HepG2 (cell line): ENCODE data around the gene CDK5RAP1. TPM values are rescaled to one million over a fixed set of nuclear protein-coding genes. Genes with fewer than 3 reads are reported as not detected.

Source experiments
- ASH2L ChIP-seq: fragments of 300-600, 200-600 bp; sonication (generic); IDR thresholded peaks from 2 replicates; pipeline ENCODE4 v1.7.0; 2017; ENCODE audit warnings: low read depth, mild to moderate bottlenecking, moderate library complexity, mixed read lengths, low read length; ENCODE audit not compliant: insufficient read length
- DMAP1 ChIP-seq: IDR thresholded peaks from 2 replicates; pipeline ENCODE4 v1.6.1; 2016
- ESRRA ChIP-seq: sonication (generic); formaldehyde crosslinking; IDR thresholded peaks from 2 replicates; pipeline ENCODE4 v1.5.1; 2020; ENCODE audit warnings: mild to moderate bottlenecking, low read depth, missing genetic modification reagents
- NFYC ChIP-seq: IDR thresholded peaks from 2 replicates; pipeline ENCODE4 v1.6.1; 2016; ENCODE audit warnings: missing genetic modification reagents, missing compliant biosample characterization
- NPAS2 ChIP-seq: sonication (generic); formaldehyde crosslinking; IDR thresholded peaks from 2 replicates; pipeline ENCODE4 v1.8.0; 2022; ENCODE audit warnings: mild to moderate bottlenecking, missing genetic modification reagents, borderline replicate concordance
- NR2F6 ChIP-seq, 2 experiments: IDR thresholded peaks; 2 replicates each; pipeline ENCODE4 v1.6.1; 2016; ENCODE audit warnings: antibody characterized with exemption in 1 of 2, mild to moderate bottlenecking in 1 of 2
- RARG ChIP-seq: sonication (generic); formaldehyde crosslinking; IDR thresholded peaks from 2 replicates; pipeline ENCODE4 v1.4.0; 2020; ENCODE audit warnings: low read depth, mild to moderate bottlenecking, missing genetic modification reagents
- SETDB1 ChIP-seq: sonication (generic); formaldehyde crosslinking; IDR thresholded peaks from 2 replicates; pipeline ENCODE4 v1.5.1; 2020; ENCODE audit warnings: missing genetic modification reagents, mild to moderate bottlenecking, borderline replicate concordance
- STAT5B ChIP-seq: sonication (generic); formaldehyde crosslinking; IDR thresholded peaks from 2 replicates; pipeline ENCODE4 v1.4.0; 2020; ENCODE audit warnings: missing genetic modification reagents
- TRIM24 ChIP-seq: sonication (generic); formaldehyde crosslinking; IDR thresholded peaks from 2 replicates; pipeline ENCODE4 v1.8.0; 2022; ENCODE audit warnings: mild to moderate bottlenecking, missing genetic modification reagents
- ZFP36L2 ChIP-seq: sonication (generic); formaldehyde crosslinking; IDR thresholded peaks from 2 replicates; pipeline ENCODE4 v1.4.0; 2020; ENCODE audit warnings: missing genetic modification reagents
- ZFX ChIP-seq: sonication (generic); formaldehyde crosslinking; IDR thresholded peaks from 2 replicates; pipeline ENCODE4 v1.4.0; 2020; ENCODE audit warnings: mild to moderate bottlenecking, low read depth, missing genetic modification reagents, moderate library complexity
- ZFY ChIP-seq: sonication (generic); formaldehyde crosslinking; IDR thresholded peaks from 2 replicates; pipeline ENCODE4 v1.4.0; 2020; ENCODE audit warnings: missing genetic modification reagents
- ZNF160 ChIP-seq: sonication (generic); formaldehyde crosslinking; IDR thresholded peaks from 2 replicates; pipeline ENCODE4 v1.8.0; 2022; ENCODE audit warnings: mild to moderate bottlenecking, inconsistent platforms, missing genetic modification reagents
- ZNF33A ChIP-seq: sonication (generic); formaldehyde crosslinking; IDR thresholded peaks from 2 replicates; pipeline ENCODE4 v1.5.1; 2020; ENCODE audit warnings: missing genetic modification reagents, mild to moderate bottlenecking, moderate library complexity, borderline replicate concordance
- ZNF33B ChIP-seq: sonication (generic); formaldehyde crosslinking; IDR thresholded peaks from 2 replicates; pipeline ENCODE4 v1.5.1; 2020; ENCODE audit warnings: mild to moderate bottlenecking, missing genetic modification reagents
- ZNF749 ChIP-seq: sonication (generic); formaldehyde crosslinking; IDR thresholded peaks from 2 replicates; pipeline ENCODE4 v1.8.0; 2022; ENCODE audit warnings: mild to moderate bottlenecking, missing genetic modification reagents, moderate library complexity, borderline replicate concordance
- polyA plus RNA-seq, 8 experiments: library from polyadenylated mRNA; depleted of rRNA in 3 of 8; stranded (reverse) in 7 of 8; unstranded in 1 of 8; fragments of >200 nt; fragmentation: Illumina TruSeq in 4 of 8; extraction: Trizol in 4 of 8; gene quantifications; 2 replicates each; pipeline versions ENCODE4 v1.2.1 to v1.2.3, GENCODE V29; 2011 to 2016; ENCODE audit warnings: low read depth in 4 of 8, missing spikeins in 1 of 8, mixed read lengths in 1 of 8; ENCODE audit not compliant: insufficient read depth in 1 of 8
- total RNA-seq, 5 experiments: library from RNA; depleted of rRNA; stranded (reverse); fragments of >200 nt; fragmentation: Illumina TruSeq; extraction: Trizol; gene quantifications; 2 replicates each; pipeline ENCODE4 v1.2.3, GENCODE V29; 2016; ENCODE audit warnings: low read depth in 1 of 5
- TF ChIP-seq, protein P1 (sequence below): sonication (generic); formaldehyde crosslinking; IDR thresholded peaks from 2 replicates; pipeline ENCODE4 v1.5.1; 2020; ENCODE audit warnings: mild to moderate bottlenecking, missing genetic modification reagents, borderline replicate concordance
- TF ChIP-seq, protein P2 (sequence below): sonication (generic); formaldehyde crosslinking; IDR thresholded peaks from 2 replicates; pipeline ENCODE4 v1.5.0; 2020; ENCODE audit warnings: missing genetic modification reagents, mild to moderate bottlenecking, borderline replicate concordance
- TF ChIP-seq, protein P3 (sequence below): sonication (generic); formaldehyde crosslinking; IDR thresholded peaks from 2 replicates; pipeline ENCODE4 v1.4.0; 2020; ENCODE audit warnings: mild to moderate bottlenecking, missing genetic modification reagents
- TF ChIP-seq, protein P4 (sequence below): sonication (generic); formaldehyde crosslinking; IDR thresholded peaks from 2 replicates; pipeline ENCODE4 v1.4.0; 2020; ENCODE audit warnings: mild to moderate bottlenecking, missing genetic modification reagents
- TF ChIP-seq, protein P5 (sequence below): sonication (generic); formaldehyde crosslinking; IDR thresholded peaks from 2 replicates; pipeline ENCODE4 v1.5.1; 2020; ENCODE audit warnings: missing genetic modification reagents, mild to moderate bottlenecking, borderline replicate concordance

Gene CDK5RAP1
- total and polyA plus RNA-seq, 2 of the 13 experiments (the other 11 are each of a cell fraction or from before 2014, with no cell fraction given), result 53.6 to 98.2 TPM

DNA sequence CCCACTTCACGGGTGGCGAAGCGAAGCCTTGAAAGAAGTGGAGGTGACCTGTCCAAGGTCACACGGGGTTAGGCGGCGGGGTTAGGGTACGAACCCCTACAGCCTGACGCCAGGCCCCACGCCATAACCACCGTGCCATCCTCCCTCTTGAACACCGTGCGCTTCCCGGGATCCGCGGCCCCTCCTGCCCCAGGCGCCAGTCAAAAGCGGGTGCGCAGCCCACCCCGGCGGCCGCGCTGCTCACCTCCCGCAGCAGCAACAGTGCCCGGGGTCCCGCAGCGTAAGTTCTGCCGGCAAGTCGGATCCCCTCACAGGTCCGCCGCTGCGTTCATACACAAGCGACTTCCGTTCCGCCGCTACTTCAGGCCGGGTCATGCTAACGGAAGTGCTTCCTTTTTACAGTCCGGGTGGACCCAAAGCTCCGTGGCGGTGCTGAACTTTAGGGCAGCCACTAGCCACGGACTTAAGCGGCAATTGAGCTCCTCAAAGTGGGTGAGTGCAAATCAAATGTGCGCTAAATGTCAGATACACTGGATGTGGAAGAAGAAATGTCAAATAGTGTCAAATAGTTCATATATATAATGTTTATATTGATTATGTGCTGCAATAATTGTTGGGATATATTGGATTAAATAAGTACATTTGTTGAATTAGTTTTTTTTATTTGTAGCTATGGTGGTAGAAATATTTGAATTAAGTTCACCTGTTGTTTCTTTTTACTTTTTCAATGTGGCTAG is at the start of gene CDK5RAP1 (continued):
- peak; percentile 91; the same call in 1 of the 2 replicates for TF ChIP-seq ZNF160 (CRISPR knock-in tag)
- TF ChIP-seq, protein P1, sequence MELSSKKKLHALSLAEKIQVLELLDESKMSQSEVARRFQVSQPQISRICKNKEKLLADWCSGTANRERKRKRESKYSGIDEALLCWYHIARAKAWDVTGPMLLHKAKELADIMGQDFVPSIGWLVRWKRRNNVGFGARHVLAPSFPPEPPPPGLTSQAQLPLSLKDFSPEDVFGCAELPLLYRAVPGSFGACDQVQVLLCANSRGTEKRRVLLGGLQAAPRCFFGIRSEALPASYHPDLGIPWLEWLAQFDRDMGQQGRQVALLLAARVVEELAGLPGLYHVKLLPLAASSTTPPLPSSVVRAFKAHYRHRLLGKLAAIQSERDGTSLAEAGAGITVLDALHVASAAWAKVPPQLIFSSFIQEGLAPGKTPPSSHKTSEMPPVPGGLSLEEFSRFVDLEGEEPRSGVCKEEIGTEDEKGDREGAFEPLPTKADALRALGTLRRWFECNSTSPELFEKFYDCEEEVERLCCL (CRISPR knock-in tag), result no peak; the same call in 1 of the 2 replicates
- TF ChIP-seq, protein P2, sequence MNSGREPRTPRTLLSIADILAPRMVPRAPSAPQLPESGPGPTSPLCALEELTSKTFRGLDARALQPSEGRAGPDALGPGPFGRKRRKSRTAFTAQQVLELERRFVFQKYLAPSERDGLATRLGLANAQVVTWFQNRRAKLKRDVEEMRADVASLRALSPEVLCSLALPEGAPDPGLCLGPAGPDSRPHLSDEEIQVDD (CRISPR knock-in tag), result peak; percentile 81; the same call in 1 of the 2 replicates
- peak; percentile 97; the same call in 1 of the 2 replicates for TF ChIP-seq ZFP36L2 (CRISPR knock-in tag)
- no peak; the same call in 1 of the 2 replicates for TF ChIP-seq ZNF33B (CRISPR knock-in tag)
- TF ChIP-seq, protein P3, sequence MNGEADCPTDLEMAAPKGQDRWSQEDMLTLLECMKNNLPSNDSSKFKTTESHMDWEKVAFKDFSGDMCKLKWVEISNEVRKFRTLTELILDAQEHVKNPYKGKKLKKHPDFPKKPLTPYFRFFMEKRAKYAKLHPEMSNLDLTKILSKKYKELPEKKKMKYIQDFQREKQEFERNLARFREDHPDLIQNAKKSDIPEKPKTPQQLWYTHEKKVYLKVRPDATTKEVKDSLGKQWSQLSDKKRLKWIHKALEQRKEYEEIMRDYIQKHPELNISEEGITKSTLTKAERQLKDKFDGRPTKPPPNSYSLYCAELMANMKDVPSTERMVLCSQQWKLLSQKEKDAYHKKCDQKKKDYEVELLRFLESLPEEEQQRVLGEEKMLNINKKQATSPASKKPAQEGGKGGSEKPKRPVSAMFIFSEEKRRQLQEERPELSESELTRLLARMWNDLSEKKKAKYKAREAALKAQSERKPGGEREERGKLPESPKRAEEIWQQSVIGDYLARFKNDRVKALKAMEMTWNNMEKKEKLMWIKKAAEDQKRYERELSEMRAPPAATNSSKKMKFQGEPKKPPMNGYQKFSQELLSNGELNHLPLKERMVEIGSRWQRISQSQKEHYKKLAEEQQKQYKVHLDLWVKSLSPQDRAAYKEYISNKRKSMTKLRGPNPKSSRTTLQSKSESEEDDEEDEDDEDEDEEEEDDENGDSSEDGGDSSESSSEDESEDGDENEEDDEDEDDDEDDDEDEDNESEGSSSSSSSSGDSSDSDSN (CRISPR knock-in tag), result peak; percentile 100
- TF ChIP-seq, protein P4, sequence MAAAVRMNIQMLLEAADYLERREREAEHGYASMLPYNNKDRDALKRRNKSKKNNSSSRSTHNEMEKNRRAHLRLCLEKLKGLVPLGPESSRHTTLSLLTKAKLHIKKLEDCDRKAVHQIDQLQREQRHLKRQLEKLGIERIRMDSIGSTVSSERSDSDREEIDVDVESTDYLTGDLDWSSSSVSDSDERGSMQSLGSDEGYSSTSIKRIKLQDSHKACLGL, result no peak; the same call in none of the 2 replicates
- TF ChIP-seq ZNF33A, result 0 out of 2 replicates have a peak, but pooled peaks have one; percentile 67
- TF ChIP-seq NPAS2 (CRISPR knock-in tag), result no peak
- 0 out of 2 replicates have a peak, but pooled peaks have one; percentile 78 for TF ChIP-seq RARG (CRISPR knock-in tag)
- peak; percentile 99 for TF ChIP-seq DMAP1
- peak; percentile 100 for TF ChIP-seq ASH2L
- peak; percentile 97 for TF ChIP-seq ZNF749 (CRISPR knock-in tag)
- TF ChIP-seq NR2F6 (IDR thresholded peaks at IDR 0.05), result no peak; the same call in 1 of the 2 replicates
- peak; percentile 92 for TF ChIP-seq NR2F6 (CRISPR knock-in tag; IDR thresholded peaks at IDR 0.05)
- peak; percentile 97 for TF ChIP-seq ZFY
- TF ChIP-seq, protein P5, sequence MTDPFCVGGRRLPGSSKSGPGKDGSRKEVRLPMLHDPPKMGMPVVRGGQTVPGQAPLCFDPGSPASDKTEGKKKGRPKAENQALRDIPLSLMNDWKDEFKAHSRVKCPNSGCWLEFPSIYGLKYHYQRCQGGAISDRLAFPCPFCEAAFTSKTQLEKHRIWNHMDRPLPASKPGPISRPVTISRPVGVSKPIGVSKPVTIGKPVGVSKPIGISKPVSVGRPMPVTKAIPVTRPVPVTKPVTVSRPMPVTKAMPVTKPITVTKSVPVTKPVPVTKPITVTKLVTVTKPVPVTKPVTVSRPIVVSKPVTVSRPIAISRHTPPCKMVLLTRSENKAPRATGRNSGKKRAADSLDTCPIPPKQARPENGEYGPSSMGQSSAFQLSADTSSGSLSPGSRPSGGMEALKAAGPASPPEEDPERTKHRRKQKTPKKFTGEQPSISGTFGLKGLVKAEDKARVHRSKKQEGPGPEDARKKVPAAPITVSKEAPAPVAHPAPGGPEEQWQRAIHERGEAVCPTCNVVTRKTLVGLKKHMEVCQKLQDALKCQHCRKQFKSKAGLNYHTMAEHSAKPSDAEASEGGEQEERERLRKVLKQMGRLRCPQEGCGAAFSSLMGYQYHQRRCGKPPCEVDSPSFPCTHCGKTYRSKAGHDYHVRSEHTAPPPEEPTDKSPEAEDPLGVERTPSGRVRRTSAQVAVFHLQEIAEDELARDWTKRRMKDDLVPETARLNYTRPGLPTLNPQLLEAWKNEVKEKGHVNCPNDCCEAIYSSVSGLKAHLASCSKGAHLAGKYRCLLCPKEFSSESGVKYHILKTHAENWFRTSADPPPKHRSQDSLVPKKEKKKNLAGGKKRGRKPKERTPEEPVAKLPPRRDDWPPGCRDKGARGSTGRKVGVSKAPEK, result peak; percentile 99
- TF ChIP-seq ZFX, result peak; percentile 97
- TF ChIP-seq ESRRA (CRISPR knock-in tag), result peak; percentile 94
- TF ChIP-seq SETDB1 (CRISPR knock-in tag), result no peak
- peak; percentile 66 for TF ChIP-seq NFYC (CRISPR knock-in tag)
- peak; percentile 98 for TF ChIP-seq STAT5B
- TF ChIP-seq TRIM24 (CRISPR knock-in tag), result no peak
